GM19035 (cell line): ENCODE results near the gene ARMH1.
A peak's percentile ranks its signal among the peaks of the same experiment; 100 is the strongest.
"Not testable (repeated sequence)": the region's sequence is repeated elsewhere in the genome, so short reads cannot be mapped to it uniquely, and the experiment has no call there.

Experiments
- ATAC-seq: cut with Tn5 transposase; IDR thresholded peaks from one replicate; pipeline ENCODE4 v1.9.1; 2021; ENCODE audit not compliant: unreplicated experiment

ARMH1 gene

DNA sequence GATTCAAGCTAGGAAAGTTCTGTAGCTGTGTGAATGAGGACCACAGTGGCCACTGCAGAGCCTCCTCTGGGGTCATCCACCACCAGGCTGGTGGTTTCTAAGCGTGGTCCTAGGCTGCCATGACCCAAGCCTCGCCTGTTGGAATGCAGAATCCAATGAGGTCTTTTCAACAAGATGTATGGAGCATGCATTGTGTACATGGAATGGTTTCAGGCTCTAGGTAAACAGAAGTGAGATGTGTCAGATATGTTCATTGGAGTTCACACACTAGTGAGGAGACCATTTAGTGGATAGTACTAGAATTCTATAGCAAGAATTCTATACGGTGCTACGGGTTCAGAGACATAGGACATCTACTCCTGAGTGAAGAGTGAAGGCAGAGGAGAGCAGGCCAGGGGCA, 45.8 kb downstream of the ARMH1 start:
- no peak for ATAC-seq

DNA sequence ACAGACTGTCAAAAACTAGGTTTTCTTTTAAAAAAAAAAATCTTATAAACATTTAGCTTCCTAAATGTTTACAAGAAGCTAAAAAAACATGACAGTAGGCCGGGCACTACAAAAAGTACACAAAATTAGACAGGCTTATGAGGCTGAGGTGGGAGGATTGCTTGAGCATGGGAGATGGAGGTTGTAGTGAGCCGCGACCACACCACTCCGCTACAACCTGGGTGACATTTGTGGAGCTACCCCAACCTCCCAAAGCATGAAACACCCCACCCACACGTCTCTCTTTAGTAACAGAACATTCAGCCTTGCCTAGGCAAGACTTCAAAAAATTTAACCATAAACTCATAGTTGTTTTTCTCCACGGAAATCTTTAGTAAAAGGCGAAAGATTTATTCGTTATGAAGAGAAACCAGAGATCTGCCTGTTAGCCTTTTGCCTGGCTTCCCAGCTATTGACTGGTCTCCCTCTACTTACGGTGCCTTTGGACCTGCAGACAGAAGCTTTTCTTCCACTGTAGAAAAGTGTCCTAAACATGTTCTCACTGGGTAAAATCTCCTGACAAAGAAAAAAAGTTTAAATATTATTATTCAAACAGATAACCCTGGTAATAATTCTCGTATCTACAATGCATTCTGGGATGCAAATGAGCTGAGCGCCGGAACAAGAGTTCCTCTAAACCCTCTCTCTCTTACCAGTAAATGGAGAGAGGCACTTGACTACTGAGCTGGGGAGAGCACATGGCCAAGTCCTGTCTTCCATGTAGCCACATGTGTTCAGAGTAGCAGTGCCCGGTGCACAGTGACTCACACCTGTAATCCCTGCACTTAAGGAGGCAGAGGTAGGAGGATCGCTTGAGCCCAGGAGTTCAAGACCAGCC, 47.2 kb downstream of the ARMH1 start:
- peak; percentile 79 for ATAC-seq

DNA sequence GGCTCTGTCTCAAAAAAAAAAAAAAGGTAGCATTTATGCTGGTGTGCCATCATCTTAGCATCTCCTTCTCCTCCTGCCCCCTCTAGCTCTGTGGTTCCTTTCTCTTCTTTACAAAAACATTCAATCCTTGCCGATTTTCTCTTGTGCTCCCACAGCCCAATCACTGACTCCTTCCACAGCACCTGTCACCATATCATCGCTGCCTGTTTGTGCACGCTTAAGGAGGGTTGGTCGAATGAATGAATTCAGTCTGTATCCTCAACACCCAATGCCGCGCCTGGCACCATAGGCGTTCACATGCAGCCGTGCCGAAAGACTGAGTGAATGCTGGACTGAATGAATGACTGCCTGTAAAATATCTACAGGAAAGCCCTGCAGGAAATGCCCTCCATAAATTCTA, 48.5 kb downstream of the ARMH1 start:
- ATAC-seq = no peak

DNA sequence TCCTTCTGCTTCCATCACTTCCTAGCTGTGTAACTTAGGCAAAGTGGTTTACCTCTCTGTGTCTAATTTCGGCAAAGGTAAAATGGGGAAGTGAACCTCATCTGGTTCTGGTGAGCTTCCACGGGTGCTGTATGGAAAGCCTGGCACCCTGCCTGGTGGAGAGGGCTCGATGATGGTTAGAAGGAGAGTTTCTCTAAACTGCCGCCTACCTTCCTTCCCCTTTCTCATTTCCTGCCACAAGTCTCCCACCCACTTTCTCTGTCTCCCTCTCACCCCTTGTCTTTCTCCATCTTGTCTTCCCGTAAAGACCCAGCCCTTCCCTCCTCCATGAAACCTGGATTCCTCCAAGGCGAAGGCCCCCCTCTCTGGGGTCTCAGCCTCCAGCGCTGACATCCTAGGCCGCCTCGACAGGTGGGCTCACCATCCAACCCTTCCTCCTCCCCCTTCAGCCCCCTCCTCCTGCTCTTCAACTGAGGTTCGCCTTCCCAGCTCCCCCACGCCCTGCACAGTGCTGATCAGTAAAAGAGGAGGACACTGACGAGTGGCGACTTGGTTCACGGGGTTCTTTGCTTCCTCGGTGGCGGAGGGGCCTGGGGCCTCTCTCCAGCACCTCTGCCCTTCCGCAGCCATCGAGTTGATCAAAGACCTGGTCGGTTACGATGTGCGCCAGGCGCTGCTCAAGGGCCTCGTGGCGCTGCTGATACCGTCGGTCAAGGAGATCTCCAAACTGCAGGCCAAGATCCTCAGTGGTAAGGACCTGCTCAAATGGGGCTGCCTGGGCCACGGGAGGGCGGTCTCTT, 49.2 kb downstream of the ARMH1 start:
- no peak for ATAC-seq

DNA sequence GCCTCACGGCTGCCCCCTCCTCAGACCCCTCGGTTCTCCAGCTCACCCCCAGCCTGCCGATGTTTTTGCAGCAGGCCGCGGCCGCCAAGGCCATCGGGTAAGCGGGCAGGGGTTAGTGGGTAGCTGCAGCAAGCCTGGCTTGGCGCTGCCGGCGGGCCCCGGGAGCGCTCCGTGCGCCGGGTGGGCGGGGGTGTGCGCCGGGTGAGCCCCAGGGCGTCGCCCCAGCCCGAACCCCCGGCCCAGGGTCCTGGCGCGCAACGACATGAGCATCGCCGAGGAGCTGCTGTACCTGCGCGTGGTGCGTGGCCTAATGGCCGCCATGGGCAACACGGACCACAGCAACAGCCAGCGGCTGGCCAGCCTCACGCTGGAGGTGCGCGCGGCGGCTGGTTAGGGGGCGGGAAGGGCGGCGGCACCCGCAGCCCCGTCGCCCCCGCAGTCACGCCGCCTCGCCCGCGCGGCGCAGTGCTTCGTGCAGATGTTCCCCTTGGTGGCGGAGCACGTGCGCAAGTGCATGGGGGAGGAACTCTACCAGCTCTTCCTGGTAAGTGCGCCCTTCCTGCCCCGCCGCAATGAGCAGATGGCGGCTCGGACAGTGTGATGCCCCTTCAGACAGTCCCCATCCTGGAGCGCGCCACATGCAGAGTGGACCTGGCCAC, 49.9 kb downstream of the ARMH1 start:
- no peak for ATAC-seq

DNA sequence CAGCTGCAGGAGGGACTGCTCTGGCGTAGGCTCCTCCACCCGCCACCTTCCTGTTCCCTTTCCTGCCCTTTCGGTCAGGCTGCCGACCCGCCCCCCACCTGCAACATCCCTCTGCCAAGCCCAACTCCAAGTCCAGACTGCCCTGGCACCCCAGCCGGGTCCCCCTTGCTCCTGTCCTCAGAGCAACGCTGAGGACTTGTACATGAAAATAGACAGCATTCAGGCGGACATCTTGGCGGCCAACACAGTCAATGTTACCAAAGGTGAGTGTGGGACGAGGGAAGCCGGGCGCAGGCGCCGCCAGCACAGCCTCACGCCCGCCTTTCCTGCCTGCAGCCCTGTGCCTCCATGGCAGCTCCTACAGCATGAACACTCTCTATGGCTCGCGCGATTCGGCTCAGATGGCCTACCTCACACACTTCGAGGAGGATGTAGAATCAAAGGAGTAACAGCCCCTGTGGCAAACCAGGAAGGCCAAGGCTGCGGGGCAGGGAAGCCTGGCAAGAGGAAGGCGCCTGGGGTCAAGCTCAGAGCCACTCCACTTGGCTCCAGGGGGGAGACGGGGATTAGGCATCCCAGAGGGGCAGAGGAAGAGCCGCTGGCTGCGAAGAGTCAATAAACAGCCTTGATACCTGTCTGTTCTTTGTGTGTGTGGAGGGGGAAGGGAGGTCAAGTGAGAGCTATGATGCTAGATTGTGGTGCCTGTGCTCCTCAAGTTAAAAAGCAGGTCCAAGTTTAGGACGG, 50.6 kb downstream of the ARMH1 start:
- ATAC-seq = no peak

DNA sequence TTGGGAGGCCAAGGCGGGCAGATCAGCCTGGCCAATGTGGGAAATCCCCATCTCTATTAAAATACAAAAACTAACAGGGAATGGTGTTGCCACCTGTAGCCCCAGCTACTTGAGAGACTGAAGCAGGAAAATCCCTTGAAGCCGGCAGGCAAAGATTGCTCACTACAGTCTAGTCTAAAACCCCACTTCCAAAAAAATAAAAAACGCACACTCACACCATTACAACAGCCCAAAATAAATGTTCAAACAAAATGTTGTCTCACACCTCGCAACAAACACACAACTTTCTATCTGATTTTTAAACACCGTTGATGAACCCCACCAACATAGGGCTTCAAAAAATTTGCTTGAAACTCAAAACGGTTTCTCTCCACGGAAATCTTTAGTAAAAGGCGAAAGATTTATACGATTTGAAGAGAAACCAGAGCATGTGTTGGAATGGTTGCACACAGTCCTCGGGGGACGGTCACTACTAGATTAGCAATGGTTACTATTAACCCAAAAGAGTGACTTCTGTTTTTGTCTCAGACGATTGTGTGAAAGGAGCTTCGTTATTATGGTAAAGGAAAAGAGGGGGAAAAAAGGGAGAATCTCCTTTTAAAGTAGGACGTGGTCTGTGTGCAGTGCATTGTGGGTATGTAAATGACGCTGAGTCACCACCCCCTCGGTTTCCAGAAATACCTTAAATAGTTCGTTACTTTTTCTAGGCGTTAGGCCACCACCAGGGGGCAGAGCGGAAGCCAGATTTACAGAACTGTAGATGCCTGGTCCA, 56.4 kb downstream of the ARMH1 start, which contains the start of gene RNU5D-1:
Gene RNU5D-1 (minus strand): TSS at position 430 of the 772 bp plus-strand sequence.
- peak; percentile 70 for ATAC-seq

DNA sequence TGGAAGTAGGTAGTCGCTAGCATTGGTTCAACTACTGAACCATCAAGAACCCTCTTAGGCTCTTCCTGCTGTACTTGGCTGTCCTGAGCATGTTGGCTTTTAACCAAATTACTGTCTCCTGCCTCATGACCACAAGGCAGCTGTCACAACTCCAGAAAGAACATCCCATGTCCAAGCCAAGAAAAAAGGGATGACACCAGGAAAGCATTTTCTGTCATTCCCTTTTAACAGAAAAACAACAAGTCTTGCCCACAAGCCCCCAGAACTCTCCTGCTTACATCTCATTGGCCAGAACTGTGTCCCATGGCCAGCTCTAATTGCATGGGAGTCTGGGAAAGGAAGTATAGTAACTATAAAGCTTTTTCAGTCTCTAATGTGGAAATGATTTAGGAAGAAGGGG, 58.9 kb downstream of the ARMH1 start:
- ATAC-seq = no peak

DNA sequence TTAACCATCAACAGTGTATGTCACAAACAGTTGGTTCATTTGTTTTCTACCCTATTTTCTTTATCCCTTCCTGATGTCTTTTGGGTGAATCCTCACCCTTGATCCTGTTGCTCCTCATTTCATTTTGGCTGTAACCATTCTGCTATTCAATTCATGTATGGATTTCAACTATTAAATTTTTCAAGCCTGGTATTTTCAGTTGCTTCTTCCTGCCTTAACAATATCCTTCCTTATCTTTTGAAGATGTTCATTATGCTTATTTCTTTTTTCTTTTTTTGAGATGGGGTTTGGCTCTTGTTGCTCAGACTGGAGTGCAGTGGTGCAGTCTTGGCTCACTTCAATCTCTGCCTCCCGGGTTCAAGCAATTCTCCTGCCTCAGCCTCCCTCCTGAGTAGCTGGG, 59.3 kb downstream of the ARMH1 start:
- ATAC-seq = no peak

DNA sequence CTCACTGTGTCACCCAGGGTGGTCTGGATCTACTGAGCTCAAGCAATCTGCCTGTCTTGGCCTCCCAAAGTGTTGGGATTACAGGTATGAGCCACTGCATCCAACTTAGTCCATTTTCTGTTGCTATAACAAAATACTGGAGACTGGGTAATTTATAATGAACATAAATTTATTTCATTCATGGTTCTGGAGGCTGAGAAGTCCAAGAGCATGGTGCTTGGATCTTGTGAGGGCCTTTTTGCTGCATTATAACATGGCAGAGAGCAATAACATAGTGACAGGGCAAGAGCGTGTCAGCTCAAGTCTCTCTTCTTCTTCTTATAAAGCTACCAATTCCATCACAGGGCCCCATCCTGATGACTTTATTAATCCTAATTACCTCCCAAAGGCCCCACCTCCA, 61.5 kb downstream of the ARMH1 start:
- ATAC-seq = no peak

DNA sequence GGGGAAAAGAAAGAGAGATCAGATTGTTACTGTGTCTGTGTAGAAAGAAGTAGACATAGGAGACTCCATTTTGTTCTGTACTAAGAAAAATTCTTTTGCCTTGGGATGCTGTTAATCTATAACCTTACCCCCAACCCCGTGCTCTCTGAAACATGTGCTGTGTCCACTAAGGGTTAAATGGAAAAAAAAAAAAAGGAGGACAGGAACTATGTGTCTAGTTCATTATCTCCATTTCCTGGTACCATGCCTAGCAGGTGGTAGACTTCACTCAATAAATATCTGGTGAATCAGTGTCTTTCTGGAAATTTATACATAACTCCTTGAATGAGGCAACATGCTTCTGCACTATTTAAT, 64.4 kb downstream of the ARMH1 start:
- ATAC-seq = not testable (repeated sequence)

DNA sequence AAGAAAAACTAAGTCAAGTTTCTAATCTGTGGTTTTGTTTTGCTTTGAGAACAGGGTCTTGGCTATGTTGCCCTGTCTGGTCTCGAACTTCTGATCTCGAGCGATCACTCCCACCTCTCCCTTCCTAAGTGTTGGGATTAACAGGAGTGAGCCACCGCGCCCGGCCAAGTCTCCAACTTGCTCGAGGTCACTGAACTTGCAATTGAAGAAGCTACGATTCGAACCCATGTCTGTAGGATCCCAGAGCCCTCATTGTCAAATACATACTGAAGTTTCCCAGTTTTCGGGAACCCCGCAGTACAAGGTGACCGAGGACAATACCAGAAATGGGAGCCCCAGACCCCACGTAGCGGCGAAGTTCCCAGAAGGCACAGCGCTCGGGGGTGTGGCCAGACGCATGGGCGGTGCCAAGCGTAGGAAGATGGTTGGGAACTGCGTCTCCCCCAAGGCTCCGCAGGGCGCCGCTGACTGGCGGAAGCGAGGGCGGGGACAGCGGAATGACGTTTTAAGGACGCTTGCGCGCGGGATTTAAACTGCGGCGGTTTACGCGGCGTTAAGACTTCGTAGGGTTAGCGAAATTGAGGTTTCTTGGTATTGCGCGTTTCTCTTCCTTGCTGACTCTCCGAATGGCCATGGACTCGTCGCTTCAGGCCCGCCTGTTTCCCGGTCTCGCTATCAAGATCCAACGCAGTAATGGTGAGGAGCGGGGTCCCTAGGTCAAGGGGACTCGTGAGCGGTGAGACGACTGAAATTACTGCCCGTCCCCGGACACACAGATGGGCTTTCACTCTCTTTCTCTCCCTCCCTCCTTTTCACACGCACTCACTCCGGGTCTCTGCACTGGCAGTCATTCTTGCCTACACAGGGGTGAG, 65.0 kb downstream of the ARMH1 start, which contains the start of gene KIF2C:
Gene KIF2C (plus strand): TSS at position 531 of the 872 bp plus-strand sequence. CDS start 96 bp downstream, at position 627.
- peak; percentile 98 for ATAC-seq

DNA sequence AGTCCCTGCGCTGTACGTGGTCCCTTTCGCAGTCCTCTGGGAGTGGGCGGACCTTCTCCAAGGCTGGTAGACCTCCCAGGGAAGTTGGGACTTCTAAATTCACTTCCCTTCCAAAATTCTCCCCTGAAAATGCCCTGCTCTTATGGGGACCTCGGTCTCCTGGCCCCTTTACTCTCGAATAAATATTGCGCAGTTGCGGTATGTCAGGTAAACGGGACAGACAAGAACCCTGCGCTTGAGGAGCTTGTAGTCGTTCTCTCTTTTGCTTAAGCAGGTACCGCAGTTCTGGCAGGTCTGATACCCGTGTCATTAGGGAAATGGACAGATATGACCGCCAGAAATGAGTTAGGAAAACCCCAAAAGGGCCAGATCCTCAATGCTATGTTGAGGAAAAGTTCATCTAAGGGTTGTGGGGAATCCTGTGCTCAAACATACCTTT, 65.7 kb downstream of the ARMH1 start:
- ATAC-seq = no peak

DNA sequence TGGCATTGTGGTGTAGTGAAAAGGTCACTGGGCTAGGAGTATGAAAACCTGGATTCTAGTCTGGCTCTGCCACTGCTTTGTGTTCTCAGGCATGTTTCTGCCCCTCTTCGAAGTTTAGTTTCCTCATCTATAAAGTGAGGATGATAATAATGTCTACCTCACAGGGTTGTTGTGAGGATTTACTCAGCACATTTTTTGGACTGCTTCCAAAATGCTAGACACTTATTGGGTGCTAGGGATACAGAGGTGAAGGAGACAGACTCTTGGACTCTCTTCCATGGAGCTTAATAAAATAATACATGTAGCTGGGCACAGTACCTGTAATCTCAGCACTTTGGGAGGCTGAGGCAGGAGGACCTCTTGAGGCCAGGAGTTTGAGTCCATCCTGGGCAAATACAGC, 68.7 kb downstream of the ARMH1 start:
- no peak for ATAC-seq

DNA sequence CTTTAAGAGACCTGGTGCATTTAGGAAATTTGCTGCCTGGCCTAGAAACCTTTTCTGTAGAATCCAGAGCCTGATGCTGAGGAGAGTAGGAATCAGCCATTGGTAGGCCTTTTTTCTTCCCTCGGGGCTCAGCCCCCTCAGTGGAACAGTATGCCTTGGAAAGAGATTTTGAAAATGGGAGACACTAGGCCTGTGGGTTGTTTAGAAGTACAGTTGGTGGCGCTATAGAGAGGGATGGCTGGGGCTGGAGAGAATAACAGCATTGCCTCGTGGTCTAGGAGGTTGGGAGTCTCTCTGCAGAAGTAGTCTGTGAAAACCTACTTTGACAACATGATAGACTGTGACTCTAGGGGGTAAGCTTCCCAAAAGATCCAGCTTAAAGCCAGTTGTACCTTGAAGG, 73.4 kb downstream of the ARMH1 start:
- ATAC-seq = no peak

DNA sequence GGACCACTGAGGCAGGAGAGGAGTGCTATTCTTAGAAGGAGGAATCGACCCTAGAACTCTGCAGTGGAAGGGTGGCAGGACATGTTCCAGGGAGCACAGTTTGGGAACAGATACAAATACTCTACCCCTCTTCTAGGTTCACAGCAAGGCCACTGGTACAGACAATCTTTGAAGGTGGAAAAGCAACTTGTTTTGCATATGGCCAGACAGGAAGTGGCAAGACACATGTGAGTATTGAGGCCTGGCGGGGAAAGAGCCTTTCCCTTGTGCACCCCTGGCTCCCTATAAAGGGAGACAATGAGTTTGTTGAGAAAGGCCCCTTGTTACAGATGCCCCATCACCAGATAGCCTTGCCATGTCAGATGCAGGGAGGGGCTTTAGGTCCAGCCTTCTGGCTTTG, 82.9 kb downstream of the ARMH1 start:
- peak; percentile 63 for ATAC-seq

DNA sequence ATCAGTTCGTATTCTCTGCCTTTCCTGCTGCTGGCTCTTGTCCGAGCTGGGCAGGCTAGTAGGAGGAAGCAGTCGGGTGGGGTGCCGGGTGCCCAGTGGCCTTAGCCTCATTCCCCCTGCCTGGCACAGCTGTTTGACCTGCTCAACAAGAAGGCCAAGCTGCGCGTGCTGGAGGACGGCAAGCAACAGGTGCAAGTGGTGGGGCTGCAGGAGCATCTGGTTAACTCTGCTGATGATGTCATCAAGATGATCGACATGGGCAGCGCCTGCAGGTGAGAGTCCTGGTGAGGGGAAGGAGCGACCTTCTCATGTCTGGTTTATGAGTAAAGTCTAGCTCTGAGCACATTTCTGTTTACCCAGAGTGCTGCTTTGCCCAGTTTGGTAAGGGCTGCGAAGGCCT, 84.6 kb downstream of the ARMH1 start:
- ATAC-seq = no peak

DNA sequence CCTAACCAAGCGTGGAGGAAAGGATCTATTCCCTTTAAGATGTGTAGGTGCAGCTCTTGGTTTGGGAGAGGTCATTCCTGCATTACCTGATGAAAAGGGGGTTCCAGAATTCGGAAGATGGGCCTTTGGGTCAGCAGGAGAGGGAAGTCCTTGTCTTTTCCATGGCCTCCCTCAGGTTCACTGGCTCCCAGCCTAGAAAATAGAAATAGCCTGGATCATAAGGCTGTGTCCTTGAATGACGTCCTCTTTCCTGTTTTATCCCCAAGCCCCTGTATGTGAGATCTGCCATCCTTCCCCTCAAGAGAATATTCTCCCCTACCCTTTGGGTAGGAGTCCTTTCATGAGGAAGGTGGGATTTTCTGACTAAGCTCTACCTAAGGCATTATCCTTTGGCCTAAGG, 86.4 kb downstream of the ARMH1 start:
- no peak for ATAC-seq

DNA sequence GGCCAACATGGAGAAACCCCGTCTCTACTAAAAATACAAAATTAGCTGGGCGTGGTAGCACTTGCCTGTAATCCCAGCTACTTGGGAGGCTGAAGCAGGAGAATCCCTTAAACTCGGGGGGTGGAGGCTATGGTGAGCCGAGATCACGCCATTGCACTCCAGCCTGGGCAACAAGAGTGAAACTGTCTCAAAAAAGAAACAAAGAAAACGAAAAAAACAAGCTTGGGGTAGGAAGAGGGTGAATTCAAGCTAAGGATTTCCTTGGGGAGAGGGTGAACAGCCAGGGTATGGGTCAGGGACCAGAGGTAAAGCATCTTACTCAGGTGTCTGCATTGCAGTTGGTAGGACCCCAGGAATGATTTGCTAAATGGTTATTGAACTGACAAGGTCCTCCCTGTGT, 91.9 kb downstream of the ARMH1 start:
- ATAC-seq = not testable (repeated sequence)
